HepG2 (cell line): ENCODE measurements around the gene RPS6KB2.

ENCODE experiments used
- MTA1 ChIP-seq: sonication (generic); formaldehyde crosslinking; IDR thresholded peaks from 2 replicates; pipeline ENCODE4 v1.4.0; 2020; ENCODE audit warnings: missing genetic modification reagents, mild to moderate bottlenecking, borderline replicate concordance
- TBX3 ChIP-seq: fragments of 450-650 bp; IDR thresholded peaks from 2 replicates; pipeline ENCODE4 v1.6.1; 2017; ENCODE audit warnings: antibody characterized with exemption, mild to moderate bottlenecking, inconsistent platforms, borderline replicate concordance
- TCF7 ChIP-seq: sonication (generic); IDR thresholded peaks from 2 replicates; pipeline ENCODE4 v1.6.1; 2016; ENCODE audit warnings: antibody characterized with exemption, low read depth
- ZNF274 ChIP-seq: sonication (generic); formaldehyde crosslinking; IDR thresholded peaks from 2 replicates; pipeline ENCODE4 v1.5.1; 2020; ENCODE audit warnings: mild to moderate bottlenecking, missing genetic modification reagents
- TF ChIP-seq, protein P1 (sequence below): sonication (generic); formaldehyde crosslinking; IDR thresholded peaks from 2 replicates; pipeline ENCODE4 v1.5.0; 2020; ENCODE audit warnings: mild to moderate bottlenecking, missing genetic modification reagents, moderate library complexity

- TF ChIP-seq, protein P1, sequence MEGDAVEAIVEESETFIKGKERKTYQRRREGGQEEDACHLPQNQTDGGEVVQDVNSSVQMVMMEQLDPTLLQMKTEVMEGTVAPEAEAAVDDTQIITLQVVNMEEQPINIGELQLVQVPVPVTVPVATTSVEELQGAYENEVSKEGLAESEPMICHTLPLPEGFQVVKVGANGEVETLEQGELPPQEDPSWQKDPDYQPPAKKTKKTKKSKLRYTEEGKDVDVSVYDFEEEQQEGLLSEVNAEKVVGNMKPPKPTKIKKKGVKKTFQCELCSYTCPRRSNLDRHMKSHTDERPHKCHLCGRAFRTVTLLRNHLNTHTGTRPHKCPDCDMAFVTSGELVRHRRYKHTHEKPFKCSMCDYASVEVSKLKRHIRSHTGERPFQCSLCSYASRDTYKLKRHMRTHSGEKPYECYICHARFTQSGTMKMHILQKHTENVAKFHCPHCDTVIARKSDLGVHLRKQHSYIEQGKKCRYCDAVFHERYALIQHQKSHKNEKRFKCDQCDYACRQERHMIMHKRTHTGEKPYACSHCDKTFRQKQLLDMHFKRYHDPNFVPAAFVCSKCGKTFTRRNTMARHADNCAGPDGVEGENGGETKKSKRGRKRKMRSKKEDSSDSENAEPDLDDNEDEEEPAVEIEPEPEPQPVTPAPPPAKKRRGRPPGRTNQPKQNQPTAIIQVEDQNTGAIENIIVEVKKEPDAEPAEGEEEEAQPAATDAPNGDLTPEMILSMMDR (CRISPR knock-in tag) = no peak
- TF ChIP-seq MTA1 (CRISPR knock-in tag) (no peak), ZNF274 (no peak), TCF7 (no peak), TBX3 (no peak)
Observed at GRCh38 chr11:67470337-67471002, 42.2 kb downstream of the RPS6KB2 start.
